Prostate gland (tissue), 2 donors: ENCODE results near the gene PIGC. TPM values are rescaled to one million over a fixed set of nuclear protein-coding genes. Genes with fewer than 3 reads are reported as not detected.

ENCODE experiments used
- DNase-seq: peaks from one replicate; pipeline ENCODE4 v3.0.0-alpha.2; 2019; ENCODE audit warnings: low spot score
- H3K27ac ChIP-seq, 2 donors: fragments of 200-600 bp; sonication (generic); 2 replicates each; pipeline ENCODE4 v1.5.1; 2017 to 2019
- H3K27me3 ChIP-seq: fragments of 200-600 bp; sonication (generic); replicated peaks from 2 replicates; pipeline ENCODE4 v1.5.1; 2019; ENCODE audit not compliant: insufficient read depth
- H3K36me3 ChIP-seq, 2 donors: fragments of 200-600 bp; sonication (generic); 1 replicate in 1 of 2; 2 replicates in 1 of 2; pipeline versions ENCODE4 v1.5.1 to v1.8.1; 2017 to 2019
- H3K4me1 ChIP-seq: fragments of 200-600 bp; sonication (generic); replicated peaks from 2 replicates; pipeline ENCODE4 v1.5.1; 2019
- H3K4me3 ChIP-seq, 2 donors: fragments of 200-600 bp; sonication (generic); 2 replicates each; pipeline ENCODE4 v1.5.1; 2017 to 2019
- H3K9me3 ChIP-seq: fragments of 200-600 bp; sonication (generic); 2 replicates; pipeline ENCODE4 v1.5.1; 2017
- POLR2A ChIP-seq: fragments of 450-650 bp; IDR thresholded peaks from one replicate; pipeline ENCODE4 v1.6.1; 2016; ENCODE audit warnings: antibody characterized with exemption, mild to moderate bottlenecking
- POLR2AphosphoS5 ChIP-seq: sonication (generic); formaldehyde crosslinking; IDR thresholded peaks from one replicate; pipeline ENCODE4 v1.6.1; 2017; ENCODE audit warnings: antibody characterized with exemption
- WGBS: methylation state at CpG from one replicate; pipeline ENCODE4 v1.1.5; 2018; 5-methylcytosine and 5-hydroxymethylcytosine counted together
- intact Hi-C: fragments of 100-400 bp; cut with DNase I; formaldehyde crosslinking; loops from one replicate; pipeline ENCODE4 v1.14.2; 2022
- total RNA-seq, 2 donors: library from RNA; depleted of rRNA; stranded (reverse); fragments of >200 nt; gene quantifications; one replicate each; pipeline ENCODE4 v1.1.0, GENCODE V29; 2016
- TF ChIP-seq, protein P1 (sequence below), 4 experiments: fragments of 200-600 bp in 2 of 4; fragments of 450-650 bp in 2 of 4; sonication (generic) in 2 of 4; IDR thresholded peaks; 1 replicate in 3 of 4; 2 replicates in 1 of 4; pipeline ENCODE4 v1.5.1; 2016 to 2019; ENCODE audit warnings: antibody characterized with exemption in 4 of 4, mild to moderate bottlenecking in 2 of 4, moderate library complexity in 2 of 4

The PIGC gene
- total RNA-seq, 2 donors from 2014 or later, result 24.1 to 34.1 TPM

DNA sequence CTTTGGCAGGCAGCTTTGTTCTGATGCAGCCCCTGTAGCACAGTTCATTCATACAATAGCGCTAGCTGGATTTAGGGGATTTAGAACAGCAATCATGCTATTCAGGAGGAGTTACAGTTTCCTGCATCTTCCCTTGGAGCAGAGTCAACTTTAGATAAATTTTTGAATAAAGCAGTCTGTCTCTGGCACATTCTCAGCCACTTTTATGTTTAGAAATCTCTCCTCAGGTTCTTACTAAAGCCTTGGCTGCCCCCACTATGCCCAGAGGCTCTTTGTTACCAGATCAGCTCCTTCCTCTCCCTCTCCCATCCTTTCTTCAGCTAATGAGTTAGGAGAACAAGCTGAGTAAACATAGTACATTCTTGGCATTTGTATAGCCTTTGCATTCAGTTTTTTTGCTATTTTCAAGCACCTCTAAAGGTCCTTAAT is 17.0 kb upstream of the PIGC start:
- TF ChIP-seq, protein P1, sequence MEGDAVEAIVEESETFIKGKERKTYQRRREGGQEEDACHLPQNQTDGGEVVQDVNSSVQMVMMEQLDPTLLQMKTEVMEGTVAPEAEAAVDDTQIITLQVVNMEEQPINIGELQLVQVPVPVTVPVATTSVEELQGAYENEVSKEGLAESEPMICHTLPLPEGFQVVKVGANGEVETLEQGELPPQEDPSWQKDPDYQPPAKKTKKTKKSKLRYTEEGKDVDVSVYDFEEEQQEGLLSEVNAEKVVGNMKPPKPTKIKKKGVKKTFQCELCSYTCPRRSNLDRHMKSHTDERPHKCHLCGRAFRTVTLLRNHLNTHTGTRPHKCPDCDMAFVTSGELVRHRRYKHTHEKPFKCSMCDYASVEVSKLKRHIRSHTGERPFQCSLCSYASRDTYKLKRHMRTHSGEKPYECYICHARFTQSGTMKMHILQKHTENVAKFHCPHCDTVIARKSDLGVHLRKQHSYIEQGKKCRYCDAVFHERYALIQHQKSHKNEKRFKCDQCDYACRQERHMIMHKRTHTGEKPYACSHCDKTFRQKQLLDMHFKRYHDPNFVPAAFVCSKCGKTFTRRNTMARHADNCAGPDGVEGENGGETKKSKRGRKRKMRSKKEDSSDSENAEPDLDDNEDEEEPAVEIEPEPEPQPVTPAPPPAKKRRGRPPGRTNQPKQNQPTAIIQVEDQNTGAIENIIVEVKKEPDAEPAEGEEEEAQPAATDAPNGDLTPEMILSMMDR (IDR thresholded peaks at IDR 0.05), result no peak
- TF ChIP-seq POLR2AphosphoS5 (no peak), POLR2A (no peak)
- H3K27ac ChIP-seq, result no peak overlapping the region

DNA sequence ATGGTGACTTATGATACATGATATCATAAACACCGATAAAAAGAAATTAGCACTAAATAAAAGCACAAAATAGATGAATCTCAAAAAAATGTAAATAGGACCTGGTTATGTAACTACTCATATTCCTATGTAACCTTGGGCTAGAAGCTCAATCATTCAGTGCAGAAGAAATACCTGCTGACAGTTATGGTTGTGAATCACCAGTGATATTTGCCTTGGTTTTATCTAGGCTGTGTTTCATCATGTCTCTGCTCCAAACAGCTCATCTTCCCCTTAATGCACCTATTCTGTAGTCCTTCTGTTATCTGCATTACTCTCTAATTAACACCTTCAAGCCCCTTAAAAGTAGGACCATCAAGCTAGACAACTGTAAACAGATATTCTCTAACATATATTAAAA is 16.3 kb upstream of the PIGC start:
- TF ChIP-seq POLR2AphosphoS5 (no peak), POLR2A (no peak)
- TF ChIP-seq, protein P1 (IDR thresholded peaks at IDR 0.05), result no peak
- no peak overlapping the region for H3K4me3 ChIP-seq
- H3K27ac ChIP-seq, result no peak overlapping the region
- no peaks in the 10 kb centered on the region for H3K4me1 ChIP-seq
- DNase-seq, result no peak
- intact Hi-C loops, result no loop called here
- no peaks in the 10 kb centered on the region for H3K27me3 ChIP-seq
- 41% methylated on average over 1 of the region's 1 CpG for WGBS
- H3K9me3 ChIP-seq, result no peaks in the 10 kb centered on the region
- H3K36me3 ChIP-seq, result no peaks in the 10 kb centered on the region

More for the DNA sequence above, 17.0 kb upstream of the PIGC start:
- no peaks in the 10 kb centered on the region for H3K27me3 ChIP-seq
- no peak overlapping the region for H3K4me3 ChIP-seq
- 32% methylated on average over 1 of the region's 1 CpG for WGBS
- intact Hi-C loops, result no loop called here
- no peaks in the 10 kb centered on the region for H3K4me1 ChIP-seq
- DNase-seq, result no peak
- no peaks in the 10 kb centered on the region for H3K9me3 ChIP-seq
- H3K36me3 ChIP-seq, result no peaks in the 10 kb centered on the region

DNA sequence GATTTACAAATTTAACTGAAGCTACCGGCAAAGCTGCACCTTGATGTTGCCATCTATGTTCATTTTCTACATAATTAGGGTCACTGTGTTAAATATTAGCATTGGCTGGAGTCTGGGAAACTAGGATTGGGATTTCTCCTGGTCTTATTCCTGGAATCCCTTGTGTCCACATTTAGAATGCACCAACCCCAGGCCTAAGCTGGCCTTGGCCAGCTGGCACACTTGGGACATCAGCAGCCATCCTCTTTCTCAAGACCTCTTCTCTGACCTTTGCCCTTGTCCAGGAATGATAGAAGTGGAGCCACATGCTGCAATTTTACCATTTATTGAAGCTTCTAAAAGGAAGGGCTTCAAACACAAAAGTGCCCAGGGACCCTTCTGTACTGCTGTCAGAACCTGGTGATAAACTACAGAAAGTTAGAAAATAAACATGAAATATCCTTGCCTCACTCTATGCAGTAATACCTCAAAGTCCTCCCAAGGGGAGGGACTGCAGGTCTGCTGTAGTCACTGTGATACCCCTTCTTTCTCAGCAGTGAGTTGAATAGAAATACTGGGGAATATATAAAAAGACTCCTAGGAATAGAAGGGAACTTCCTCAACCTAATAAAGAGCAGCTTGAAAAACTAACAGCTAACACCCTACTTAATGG is 13.7 kb upstream of the PIGC start:
- no peak overlapping the region for H3K27ac ChIP-seq
- H3K4me1 ChIP-seq, result no peaks in the 10 kb centered on the region
- no peaks in the 10 kb centered on the region for H3K9me3 ChIP-seq
- WGBS, result 89% methylated on average over 1 of the region's 1 CpG
- no peaks in the 10 kb centered on the region for H3K36me3 ChIP-seq
- TF ChIP-seq POLR2A (no peak), POLR2AphosphoS5 (no peak)
- TF ChIP-seq, protein P1 (IDR thresholded peaks at IDR 0.05), result no peak
- intact Hi-C loops, result no loop called here
- H3K27me3 ChIP-seq, result no peaks in the 10 kb centered on the region
- H3K4me3 ChIP-seq, result no peak overlapping the region
- no peak for DNase-seq

DNA sequence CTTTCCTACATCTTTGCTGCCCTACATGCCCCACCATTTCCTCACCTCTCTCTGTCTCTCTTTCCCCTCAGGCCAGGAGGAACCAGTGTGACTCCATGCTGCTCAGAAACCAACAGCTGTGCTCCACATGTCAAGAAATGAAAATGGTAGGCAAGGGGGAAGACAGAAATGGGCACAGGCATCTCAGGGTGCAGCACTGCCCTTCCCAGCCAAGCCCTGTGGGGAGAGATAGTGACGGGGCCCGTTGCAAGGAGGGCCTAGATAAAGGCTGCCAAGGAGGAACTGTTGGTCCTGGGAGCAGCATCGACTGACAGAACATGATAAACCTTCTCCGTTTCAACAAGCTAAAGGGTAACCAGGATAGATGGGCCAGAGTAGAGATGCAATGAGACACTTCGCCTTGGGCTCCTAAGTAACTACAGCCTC is 12.5 kb upstream of the PIGC start:
- H3K36me3 ChIP-seq, result no peaks in the 10 kb centered on the region
- no peak for DNase-seq
- H3K27me3 ChIP-seq, result no peaks in the 10 kb centered on the region
- TF ChIP-seq POLR2A, result no peak
- TF ChIP-seq POLR2AphosphoS5, result no peak
- TF ChIP-seq, protein P1 (IDR thresholded peaks at IDR 0.05), result no peak
- no peaks in the 10 kb centered on the region for H3K9me3 ChIP-seq
- intact Hi-C loops, result no loop called here
- H3K4me1 ChIP-seq, result no peaks in the 10 kb centered on the region
- 91% methylated on average over 5 of the region's 5 CpGs for WGBS
- H3K4me3 ChIP-seq, result no peak overlapping the region
- no peak overlapping the region for H3K27ac ChIP-seq

DNA sequence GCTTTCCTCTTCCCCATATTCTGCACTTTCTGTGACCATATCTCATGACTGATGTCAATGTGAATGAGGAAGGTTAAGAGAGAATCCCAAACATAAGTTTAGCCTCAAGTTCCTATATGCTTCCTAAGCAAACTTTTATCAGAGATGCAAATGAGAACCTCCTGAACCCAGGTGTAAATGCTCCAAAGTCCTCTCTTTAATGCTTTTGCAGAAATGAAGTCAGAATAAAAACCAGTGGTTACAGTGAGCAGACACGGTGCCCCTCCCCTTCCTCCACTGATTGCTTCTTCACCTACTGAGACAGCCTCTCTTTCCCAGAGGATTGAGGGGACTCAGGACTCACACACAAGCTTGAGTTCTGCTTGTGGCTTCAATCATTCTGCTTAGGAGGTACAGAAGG is 11.6 kb upstream of the PIGC start:
- no peak for DNase-seq

More for the DNA sequence above, 11.6 kb upstream of the PIGC start:
- no peak overlapping the region for H3K27ac ChIP-seq
- 96% methylated on average over 1 of the region's 1 CpG for WGBS
- intact Hi-C loops, result no loop called here
- TF ChIP-seq, protein P1 (IDR thresholded peaks at IDR 0.05), result no peak
- H3K27me3 ChIP-seq, result no peaks in the 10 kb centered on the region
- no peak overlapping the region for H3K4me3 ChIP-seq
- H3K36me3 ChIP-seq, result no peaks in the 10 kb centered on the region
- H3K9me3 ChIP-seq, result no peaks in the 10 kb centered on the region
- no peaks in the 10 kb centered on the region for H3K4me1 ChIP-seq
